KMS-11 (cell line): Measurements from ENCODE around the gene RFX8.

Source experiments
- H2AFZ ChIP-seq: fragments of 200-600 bp; sonication (generic); 2 replicates; pipeline ENCODE4 v1.6.1; 2016; ENCODE audit warnings: antibody characterized with exemption, mixed run types, low read depth
- H3K27ac ChIP-seq: fragments of 200-600 bp; sonication (generic); 2 replicates; pipeline ENCODE4 v1.6.1; 2016; ENCODE audit warnings: mild to moderate bottlenecking, mixed run types
- H3K27me3 ChIP-seq: fragments of 200-600 bp; sonication (generic); 2 replicates; pipeline ENCODE4 v1.6.1; 2017; ENCODE audit warnings: mild to moderate bottlenecking, low read depth, mixed run types, moderate library complexity; ENCODE audit not compliant: insufficient read depth
- H3K36me3 ChIP-seq: fragments of 200-600 bp; sonication (generic); 2 replicates; pipeline ENCODE4 v1.6.1; 2017; ENCODE audit warnings: mild to moderate bottlenecking, mixed run types; ENCODE audit not compliant: insufficient read depth
- H3K4me1 ChIP-seq: fragments of 200-600 bp; sonication (generic); 2 replicates; pipeline ENCODE4 v1.6.1; 2016; ENCODE audit warnings: mild to moderate bottlenecking, low read depth, mixed run types; ENCODE audit not compliant: poor library complexity, severe bottlenecking
- H3K4me2 ChIP-seq: fragments of 200-600 bp; sonication (generic); 2 replicates; pipeline ENCODE4 v1.7.0; 2016; ENCODE audit warnings: mild to moderate bottlenecking, mixed run types
- H3K4me3 ChIP-seq: fragments of 200-600 bp; sonication (generic); IDR thresholded peaks from 2 replicates; pipeline ENCODE4 v1.6.1; 2017; ENCODE audit warnings: low read depth, low read length, mixed read lengths; ENCODE audit not compliant: insufficient read depth
- H3K79me2 ChIP-seq: fragments of 200-600 bp; sonication (generic); 2 replicates; pipeline ENCODE4 v1.6.1; 2016; ENCODE audit warnings: low read depth, mixed run types; ENCODE audit not compliant: insufficient read depth
- H3K9ac ChIP-seq: fragments of 200-600 bp; sonication (generic); 2 replicates; pipeline ENCODE4 v1.6.1; 2016; ENCODE audit warnings: mild to moderate bottlenecking, mixed run types
- H4K20me1 ChIP-seq: fragments of 200-600 bp; sonication (generic); 2 replicates; pipeline ENCODE4 v1.6.1; 2016; ENCODE audit warnings: mild to moderate bottlenecking, mixed run types; ENCODE audit not compliant: insufficient read depth
- CTCF ChIP-seq: fragments of 200-600 bp; sonication (generic); conservative IDR thresholded peaks from 2 replicates; pipeline ENCODE4 v1.6.1; 2017; ENCODE audit warnings: low read depth, mild to moderate bottlenecking, antibody characterized with exemption, low read length, moderate library complexity, mixed read lengths

The RFX8 gene

DNA sequence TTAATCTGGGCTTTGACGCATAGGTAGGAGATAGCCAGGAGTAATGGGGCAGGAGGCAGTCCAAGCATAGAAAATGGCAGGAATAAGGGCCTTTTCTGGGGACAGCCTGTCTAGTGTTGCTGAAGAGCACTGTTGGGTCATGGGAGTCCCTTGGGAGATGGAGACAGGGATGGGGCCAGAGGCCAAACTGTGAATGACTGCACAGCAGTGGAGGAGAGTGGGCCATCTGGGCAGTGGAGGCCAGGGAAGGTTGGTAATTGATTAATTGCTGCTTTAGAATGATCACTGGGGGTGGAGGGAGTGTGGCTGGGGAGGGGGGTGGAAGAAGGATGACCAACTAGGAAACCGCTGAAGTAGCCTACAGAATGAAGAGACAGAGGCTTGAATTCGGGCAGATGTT is 59.0 kb downstream of the RFX8 start:
- H3K27ac ChIP-seq, result no peak overlapping the region
- H3K4me2 ChIP-seq, result no peak overlapping the region
- H3K36me3 ChIP-seq, result no peaks in the 10 kb centered on the region
- no peak overlapping the region for H3K9ac ChIP-seq
- no peaks in the 10 kb centered on the region for H3K79me2 ChIP-seq
- no peaks in the 10 kb centered on the region for H3K4me1 ChIP-seq
- no peak for TF ChIP-seq CTCF
- no peak overlapping the region for H3K4me3 ChIP-seq
- H3K27me3 ChIP-seq, result no peaks in the 10 kb centered on the region
- H2AFZ ChIP-seq, result no peak overlapping the region
- no peaks in the 10 kb centered on the region for H4K20me1 ChIP-seq

GRCh38 chr2:101415220-101415619 is 59.7 kb downstream of the RFX8 start:
- H3K36me3 ChIP-seq, result no peaks in the 10 kb centered on the region
- no peak overlapping the region for H3K4me3 ChIP-seq
- no peak overlapping the region for H3K4me2 ChIP-seq
- no peaks in the 10 kb centered on the region for H4K20me1 ChIP-seq
- H3K4me1 ChIP-seq, result no peaks in the 10 kb centered on the region
- no peak overlapping the region for H2AFZ ChIP-seq
- no peaks in the 10 kb centered on the region for H3K79me2 ChIP-seq
- TF ChIP-seq CTCF, result no peak
- H3K27ac ChIP-seq, result no peak overlapping the region
- no peak overlapping the region for H3K9ac ChIP-seq
- H3K27me3 ChIP-seq, result no peaks in the 10 kb centered on the region

DNA sequence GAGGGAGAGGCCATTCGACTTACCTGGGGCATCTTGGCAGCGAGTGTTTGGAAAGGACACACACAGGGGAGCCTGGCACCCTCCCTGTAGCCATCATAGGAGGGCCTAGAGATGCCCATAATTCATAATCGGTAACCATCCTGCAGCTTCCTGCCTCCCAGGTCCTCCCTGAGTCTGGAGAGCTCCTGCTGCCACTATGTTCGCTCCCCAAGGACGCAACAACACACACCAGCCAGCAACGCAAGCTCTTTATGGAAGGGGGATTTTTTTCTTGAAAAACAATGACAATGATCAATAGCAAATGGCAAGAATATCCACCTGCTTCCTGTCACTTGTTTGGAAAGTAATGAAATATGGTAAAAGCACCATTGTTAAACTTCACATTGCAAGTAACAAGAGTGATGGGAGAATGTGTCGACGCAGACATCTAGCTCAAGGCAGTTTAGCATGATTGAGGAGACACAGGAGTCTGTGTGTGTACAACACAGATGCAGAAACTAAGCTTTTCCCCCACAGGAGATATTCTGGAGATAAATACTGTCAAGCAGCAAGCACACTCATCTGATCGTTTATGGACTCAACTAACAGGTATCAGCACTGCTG is 62.7 kb downstream of the RFX8 start:
- H3K36me3 ChIP-seq, result no peaks in the 10 kb centered on the region
- H4K20me1 ChIP-seq, result no peaks in the 10 kb centered on the region
- TF ChIP-seq CTCF, result no peak
- no peaks in the 10 kb centered on the region for H3K4me1 ChIP-seq
- no peaks in the 10 kb centered on the region for H3K27me3 ChIP-seq
- H3K4me3 ChIP-seq, result no peak overlapping the region
- no peaks in the 10 kb centered on the region for H3K79me2 ChIP-seq
- no peak overlapping the region for H2AFZ ChIP-seq
- H3K27ac ChIP-seq, result no peak overlapping the region
- H3K4me2 ChIP-seq, result no peak overlapping the region
- no peak overlapping the region for H3K9ac ChIP-seq

GRCh38 chr2:101410746-101411145 is 64.2 kb downstream of the RFX8 start:
- TF ChIP-seq CTCF, result no peak
- Histone ChIP-seq H3K27me3 (no peaks in the 10 kb centered on the region), H3K27ac (no peak overlapping the region), H3K9ac (no peak overlapping the region), H4K20me1 (no peaks in the 10 kb centered on the region), H3K4me1 (no peaks in the 10 kb centered on the region), H3K79me2 (no peaks in the 10 kb centered on the region), H3K4me3 (no peak overlapping the region), H3K4me2 (no peak overlapping the region), H3K36me3 (no peaks in the 10 kb centered on the region), H2AFZ (no peak overlapping the region)
